Measurements from ENCODE around the gene ITM2B. TPM values are rescaled to one million over a fixed set of nuclear protein-coding genes. Genes with fewer than 3 reads are reported as not detected.
A peak's percentile ranks its signal among the peaks of the same experiment; 100 is the strongest.
"Not testable (repeated sequence)": the region's sequence is repeated elsewhere in the genome, so short reads cannot be mapped to it uniquely, and the experiment has no call there.

ITM2B gene
- total and polyA plus RNA-seq, 2 experiments from 2014 or later = 295 to 690 TPM

- peak; percentile 45 for DNase-seq
- Histone ChIP-seq H3K4me3 (peak overlapping the region; percentile 91), H3K9me2 (ENCODE audit: insufficient read depth) (no peaks in the 10 kb centered on the region), H3K27me3 (replicated peaks; ENCODE audit: insufficient read depth) (no peaks in the 10 kb centered on the region), H3F3A (ENCODE audit: insufficient read depth) (peaks cover 25% of the 10 kb centered on the region), H2AFZ (no peak overlapping the region), H3K4me1 (ENCODE audit: insufficient read depth) (peaks cover 41% of the 10 kb centered on the region), H3K27ac (peak overlapping the region; percentile 88), H3K36me3 (ENCODE audit: low read depth) (no peaks in the 10 kb centered on the region), H3K4me2 (ENCODE audit: unreplicated experiment) (peak overlapping the region; percentile 100), H3K9ac (peak overlapping the region; percentile 94), H3K79me2 (ENCODE audit: insufficient read depth) (peaks cover 85% of the 10 kb centered on the region), H4K20me1 (ENCODE audit: insufficient read depth) (peaks cover 14% of the 10 kb centered on the region; the same call in 1 of the 2 replicates), H3K9me3 (ENCODE audit: low read depth) (no peaks in the 10 kb centered on the region)
- 77 to 83% methylated on average over 3 of the region's 3 CpGs for WGBS, 2 experiments (ENCODE audit: low coverage in 1 of 2, low lambda C conversion rate in 2 of 2, missing lambda C conversion rate in 2 of 2)
- TF ChIP-seq EZH2 (IDR thresholded peaks at IDR 0.05; ENCODE audit: insufficient read depth, poor library complexity, severe bottlenecking) (no peak), EZH2phosphoT487 (IDR thresholded peaks at IDR 0.05; ENCODE audit: insufficient read depth, low read depth) (no peak)
- in situ Hi-C loops (cut with MboI) = no loop called here
These were observed 3.7 kb downstream of the ITM2B start for GRCh38 chr13:48236528-48237353.

GRCh38 chr13:48239369-48239768 lies 6.4 kb downstream of the ITM2B start:
- peak; percentile 18 for DNase-seq
- H3K4me2 ChIP-seq (ENCODE audit: unreplicated experiment); H3K36me3 ChIP-seq (ENCODE audit: low read depth); H3K27me3 ChIP-seq (replicated peaks; ENCODE audit: insufficient read depth); H3K4me3 ChIP-seq; H3K9me2 ChIP-seq (ENCODE audit: insufficient read depth); in situ Hi-C loops (cut with MboI); H3K9me3 ChIP-seq (ENCODE audit: low read depth); H3K9ac ChIP-seq; H2AFZ ChIP-seq: not testable (repeated sequence)
- Histone ChIP-seq H3K4me1 (ENCODE audit: insufficient read depth) (peaks cover 41% of the 10 kb centered on the region), H3F3A (ENCODE audit: insufficient read depth) (peaks cover 20% of the 10 kb centered on the region), H3K79me2 (ENCODE audit: insufficient read depth) (peaks cover 97% of the 10 kb centered on the region), H4K20me1 (ENCODE audit: insufficient read depth) (peaks cover 19% of the 10 kb centered on the region; the same call in 1 of the 2 replicates), H3K27ac (peak overlapping the region; percentile 32; the same call in 1 of the 2 replicates)
- WGBS, 2 experiments (ENCODE audit: low coverage in 1 of 2, low lambda C conversion rate in 2 of 2, missing lambda C conversion rate in 2 of 2) = 97% methylated on average over 6 of the region's 6 CpGs

- Histone ChIP-seq H3K9ac (no peak overlapping the region), H3K79me2 (ENCODE audit: insufficient read depth) (peaks cover 99% of the 10 kb centered on the region), H2AFZ (no peak overlapping the region), H4K20me1 (ENCODE audit: insufficient read depth) (peaks cover 15% of the 10 kb centered on the region; the same call in 1 of the 2 replicates), H3K4me1 (ENCODE audit: insufficient read depth) (peaks cover 25% of the 10 kb centered on the region), H3K27me3 (replicated peaks; ENCODE audit: insufficient read depth) (no peaks in the 10 kb centered on the region), H3K4me2 (ENCODE audit: unreplicated experiment) (no peak overlapping the region), H3K36me3 (ENCODE audit: low read depth) (no peaks in the 10 kb centered on the region), H3K9me3 (ENCODE audit: low read depth) (no peaks in the 10 kb centered on the region), H3K27ac (no peak overlapping the region), H3K4me3 (no peak overlapping the region), H3F3A (ENCODE audit: insufficient read depth) (peaks cover 2% of the 10 kb centered on the region; the same call in 1 of the 2 replicates), H3K9me2 (ENCODE audit: insufficient read depth) (no peaks in the 10 kb centered on the region)
- WGBS, 2 experiments (ENCODE audit: low coverage in 1 of 2, low lambda C conversion rate in 2 of 2, missing lambda C conversion rate in 2 of 2) = 84 to 85% methylated on average over 4 of the region's 4 CpGs
- no peak for DNase-seq
- in situ Hi-C loops (cut with MboI) = no loop called here
- TF ChIP-seq EZH2 (IDR thresholded peaks at IDR 0.05; ENCODE audit: insufficient read depth, poor library complexity, severe bottlenecking) = no peak
- TF ChIP-seq EZH2phosphoT487 (IDR thresholded peaks at IDR 0.05; ENCODE audit: insufficient read depth, low read depth) = no peak
These were observed 8.6 kb downstream of the ITM2B start for GRCh38 chr13:48241651-48242050.

- Histone ChIP-seq H4K20me1 (ENCODE audit: insufficient read depth) (peaks cover 7% of the 10 kb centered on the region; the same call in 1 of the 2 replicates), H3F3A (ENCODE audit: insufficient read depth) (no peaks in the 10 kb centered on the region), H3K4me3 (no peak overlapping the region), H3K9me3 (ENCODE audit: low read depth) (no peaks in the 10 kb centered on the region), H3K79me2 (ENCODE audit: insufficient read depth) (peaks cover 99% of the 10 kb centered on the region), H3K4me1 (ENCODE audit: insufficient read depth) (peaks cover 14% of the 10 kb centered on the region), H3K9ac (no peak overlapping the region), H3K9me2 (ENCODE audit: insufficient read depth) (no peaks in the 10 kb centered on the region), H3K27me3 (replicated peaks; ENCODE audit: insufficient read depth) (no peaks in the 10 kb centered on the region), H3K27ac (no peak overlapping the region), H2AFZ (no peak overlapping the region), H3K36me3 (ENCODE audit: low read depth) (no peaks in the 10 kb centered on the region), H3K4me2 (ENCODE audit: unreplicated experiment) (no peak overlapping the region)
- WGBS, 2 experiments (ENCODE audit: low coverage in 1 of 2, low lambda C conversion rate in 2 of 2, missing lambda C conversion rate in 2 of 2) = 100% methylated on average over 1 of the region's 1 CpG
- TF ChIP-seq EZH2phosphoT487 (IDR thresholded peaks at IDR 0.05; ENCODE audit: insufficient read depth, low read depth) (no peak), EZH2 (IDR thresholded peaks at IDR 0.05; ENCODE audit: insufficient read depth, poor library complexity, severe bottlenecking) (no peak)
- in situ Hi-C loops (cut with MboI) = no loop called here
- no peak for DNase-seq
These were observed 9.7 kb downstream of the ITM2B start for GRCh38 chr13:48242677-48243076.
